HepG2 (cell line): ENCODE data around the gene CRIP1. TPM values are rescaled to one million over a fixed set of nuclear protein-coding genes. Genes with fewer than 3 reads are reported as not detected.

Experiments used
- ELF1 ChIP-seq: sonication (generic); formaldehyde crosslinking; IDR thresholded peaks from 2 replicates; pipeline ENCODE4 v1.4.0; 2020; ENCODE audit warnings: missing genetic modification reagents
- FLYWCH1 ChIP-seq: sonication (generic); formaldehyde crosslinking; IDR thresholded peaks from 2 replicates; pipeline ENCODE4 v1.8.1; 2023; ENCODE audit warnings: mild to moderate bottlenecking, missing genetic modification reagents
- FOSL1 ChIP-seq: sonication (generic); formaldehyde crosslinking; IDR thresholded peaks from 2 replicates; pipeline ENCODE4 v1.9.0; 2021; ENCODE audit warnings: missing genetic modification reagents, borderline replicate concordance
- FOXC1 ChIP-seq: sonication (generic); formaldehyde crosslinking; IDR thresholded peaks from 2 replicates; pipeline ENCODE4 v1.8.0; 2022; ENCODE audit warnings: mild to moderate bottlenecking, missing genetic modification reagents, borderline replicate concordance
- HNF4A ChIP-seq: sonication (generic); formaldehyde crosslinking; IDR thresholded peaks from 2 replicates; pipeline ENCODE4 v1.4.0; 2020; ENCODE audit warnings: missing genetic modification reagents
- HOXD1 ChIP-seq: sonication (generic); formaldehyde crosslinking; IDR thresholded peaks from 2 replicates; pipeline ENCODE4 v1.5.0; 2020; ENCODE audit warnings: missing genetic modification reagents
- KLF16 ChIP-seq, 2 experiments: sonication (generic) in 1 of 2; formaldehyde crosslinking in 1 of 2; IDR thresholded peaks; 2 replicates each; pipeline versions ENCODE4 v1.6.1 to v1.8.0; 2016 to 2023; ENCODE audit warnings: missing genetic modification reagents in 2 of 2, missing compliant biosample characterization in 1 of 2
- MATR3 ChIP-seq: sonication (generic); formaldehyde crosslinking; IDR thresholded peaks from 2 replicates; pipeline ENCODE4 v1.4.0; 2020; ENCODE audit warnings: missing genetic modification reagents
- NRL ChIP-seq: sonication (generic); formaldehyde crosslinking; IDR thresholded peaks from 2 replicates; pipeline ENCODE4 v1.5.0; 2020; ENCODE audit warnings: missing genetic modification reagents, mild to moderate bottlenecking, moderate library complexity, borderline replicate concordance
- REPIN1 ChIP-seq: sonication (generic); formaldehyde crosslinking; IDR thresholded peaks from 2 replicates; pipeline ENCODE4 v1.8.0; 2022; ENCODE audit warnings: missing genetic modification reagents, low read depth, mild to moderate bottlenecking, borderline replicate concordance
- RORA ChIP-seq: sonication (generic); formaldehyde crosslinking; IDR thresholded peaks from 2 replicates; pipeline ENCODE4 v1.5.0; 2020; ENCODE audit warnings: mild to moderate bottlenecking, missing genetic modification reagents, moderate library complexity
- SATB2 ChIP-seq: sonication (generic); formaldehyde crosslinking; IDR thresholded peaks from 2 replicates; pipeline ENCODE4 v1.5.0; 2020; ENCODE audit warnings: missing genetic modification reagents
- SMAD1 ChIP-seq: sonication (generic); formaldehyde crosslinking; IDR thresholded peaks from 2 replicates; pipeline ENCODE4 v1.4.0; 2020; ENCODE audit warnings: missing genetic modification reagents, low read depth, mild to moderate bottlenecking, borderline replicate concordance
- ZNF441 ChIP-seq: sonication (generic); formaldehyde crosslinking; IDR thresholded peaks from 2 replicates; pipeline ENCODE4 v1.7.0; 2021; ENCODE audit warnings: missing genetic modification reagents, borderline replicate concordance
- ZNF552 ChIP-seq: sonication (generic); formaldehyde crosslinking; IDR thresholded peaks from 2 replicates; pipeline ENCODE4 v1.9.0; 2022; ENCODE audit warnings: missing genetic modification reagents, mild to moderate bottlenecking, borderline replicate concordance
- ZSCAN25 ChIP-seq: sonication (generic); formaldehyde crosslinking; IDR thresholded peaks from 2 replicates; pipeline ENCODE4 v1.8.0; 2022; ENCODE audit warnings: mild to moderate bottlenecking, missing genetic modification reagents
- polyA plus RNA-seq, 8 experiments: library from polyadenylated mRNA; depleted of rRNA in 3 of 8; stranded (reverse) in 7 of 8; unstranded in 1 of 8; fragments of >200 nt; fragmentation: Illumina TruSeq in 4 of 8; extraction: Trizol in 4 of 8; gene quantifications; 2 replicates each; pipeline versions ENCODE4 v1.2.1 to v1.2.3, GENCODE V29; 2011 to 2016; ENCODE audit warnings: low read depth in 4 of 8, missing spikeins in 1 of 8, mixed read lengths in 1 of 8; ENCODE audit not compliant: insufficient read depth in 1 of 8
- total RNA-seq, 5 experiments: library from RNA; depleted of rRNA; stranded (reverse); fragments of >200 nt; fragmentation: Illumina TruSeq; extraction: Trizol; gene quantifications; 2 replicates each; pipeline ENCODE4 v1.2.3, GENCODE V29; 2016; ENCODE audit warnings: low read depth in 1 of 5
- TF ChIP-seq, protein P1 (sequence below): sonication (generic); formaldehyde crosslinking; IDR thresholded peaks from 2 replicates; pipeline ENCODE4 v1.4.0; 2020; ENCODE audit warnings: low read depth, mild to moderate bottlenecking, missing genetic modification reagents
- TF ChIP-seq, protein P2 (sequence below): IDR thresholded peaks from 2 replicates; pipeline ENCODE4 v1.6.1; 2016; ENCODE audit warnings: control low read depth
- TF ChIP-seq, protein P3 (sequence below): sonication (generic); formaldehyde crosslinking; conservative IDR thresholded peaks from 2 replicates; pipeline ENCODE4 v1.4.0; 2020; ENCODE audit warnings: missing genetic modification reagents
- TF ChIP-seq, protein P4 (sequence below): IDR thresholded peaks from 2 replicates; pipeline ENCODE4 v1.6.1; 2016; ENCODE audit warnings: missing biosample characterization, missing genetic modification reagents, low read depth
- TF ChIP-seq, protein P5 (sequence below): sonication (generic); formaldehyde crosslinking; IDR thresholded peaks from 2 replicates; pipeline ENCODE4 v1.4.0; 2020; ENCODE audit warnings: missing genetic modification reagents
- TF ChIP-seq, protein P6 (sequence below): sonication (generic); formaldehyde crosslinking; IDR thresholded peaks from 2 replicates; pipeline ENCODE4 v1.5.0; 2020; ENCODE audit warnings: mild to moderate bottlenecking, missing genetic modification reagents

Gene CRIP1
- total and polyA plus RNA-seq, 2 of the 13 experiments (the other 11 are each of a cell fraction or from before 2014, with no cell fraction given): 53.9 to 59.5 TPM

DNA sequence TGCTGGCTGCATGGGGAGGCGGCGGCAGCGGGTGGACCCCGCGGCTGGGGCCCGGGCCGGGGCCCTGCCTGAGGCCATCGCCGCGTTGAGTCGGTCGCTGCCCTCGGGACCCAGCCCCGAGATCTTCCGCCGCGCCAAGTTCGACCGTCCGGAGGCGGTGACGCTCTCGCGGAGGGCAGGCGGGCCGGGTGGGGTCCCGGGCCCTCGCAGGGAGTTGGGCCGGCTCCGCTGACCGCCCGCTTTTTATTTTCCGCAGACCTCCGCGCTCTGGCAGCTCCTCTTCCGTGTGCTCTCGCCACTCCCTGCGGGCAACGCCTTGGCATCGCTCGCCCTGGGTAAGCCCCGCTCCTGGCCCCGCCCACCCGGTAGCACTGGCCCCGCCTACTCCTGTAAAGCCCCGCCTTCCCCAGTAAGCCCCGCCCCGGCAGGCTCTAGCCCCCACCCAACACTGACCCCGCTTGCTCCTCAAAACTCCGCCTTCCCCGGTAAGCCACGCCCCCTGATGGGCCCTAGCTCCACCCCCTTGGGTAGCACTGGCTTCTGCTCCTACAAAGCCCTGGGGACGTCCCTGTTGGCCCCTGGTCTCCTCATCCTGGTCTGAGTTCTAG, 4.8 kb downstream of the CRIP1 start (continued):
- TF ChIP-seq, protein P1, sequence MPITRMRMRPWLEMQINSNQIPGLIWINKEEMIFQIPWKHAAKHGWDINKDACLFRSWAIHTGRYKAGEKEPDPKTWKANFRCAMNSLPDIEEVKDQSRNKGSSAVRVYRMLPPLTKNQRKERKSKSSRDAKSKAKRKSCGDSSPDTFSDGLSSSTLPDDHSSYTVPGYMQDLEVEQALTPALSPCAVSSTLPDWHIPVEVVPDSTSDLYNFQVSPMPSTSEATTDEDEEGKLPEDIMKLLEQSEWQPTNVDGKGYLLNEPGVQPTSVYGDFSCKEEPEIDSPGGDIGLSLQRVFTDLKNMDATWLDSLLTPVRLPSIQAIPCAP: no peak
- TF ChIP-seq SATB2 (CRISPR knock-in tag) (0 out of 2 replicates have a peak, but pooled peaks have one; percentile 60), SMAD1 (CRISPR knock-in tag) (no peak), HOXD1 (CRISPR knock-in tag) (0 out of 2 replicates have a peak, but pooled peaks have one; percentile 38), REPIN1 (CRISPR knock-in tag) (no peak; the same call in 1 of the 2 replicates), ZNF552 (CRISPR knock-in tag) (no peak), ZSCAN25 (no peak), RORA (CRISPR knock-in tag) (no peak), ZNF441 (CRISPR knock-in tag) (0 out of 2 replicates have a peak, but pooled peaks have one; percentile 8), MATR3 (no peak), FOXC1 (no peak), ELF1 (no peak), HNF4A (CRISPR knock-in tag) (no peak), KLF16 (CRISPR knock-in tag; IDR thresholded peaks at IDR 0.05) (no peak), FLYWCH1 (no peak), FOSL1 (CRISPR knock-in tag) (no peak), NRL (CRISPR knock-in tag) (no peak; the same call in 1 of the 2 replicates)
- TF ChIP-seq, protein P2, sequence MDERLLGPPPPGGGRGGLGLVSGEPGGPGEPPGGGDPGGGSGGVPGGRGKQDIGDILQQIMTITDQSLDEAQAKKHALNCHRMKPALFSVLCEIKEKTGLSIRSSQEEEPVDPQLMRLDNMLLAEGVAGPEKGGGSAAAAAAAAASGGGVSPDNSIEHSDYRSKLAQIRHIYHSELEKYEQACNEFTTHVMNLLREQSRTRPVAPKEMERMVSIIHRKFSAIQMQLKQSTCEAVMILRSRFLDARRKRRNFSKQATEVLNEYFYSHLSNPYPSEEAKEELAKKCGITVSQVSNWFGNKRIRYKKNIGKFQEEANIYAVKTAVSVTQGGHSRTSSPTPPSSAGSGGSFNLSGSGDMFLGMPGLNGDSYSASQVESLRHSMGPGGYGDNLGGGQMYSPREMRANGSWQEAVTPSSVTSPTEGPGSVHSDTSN (CRISPR knock-in tag): no peak
- TF ChIP-seq, protein P3, sequence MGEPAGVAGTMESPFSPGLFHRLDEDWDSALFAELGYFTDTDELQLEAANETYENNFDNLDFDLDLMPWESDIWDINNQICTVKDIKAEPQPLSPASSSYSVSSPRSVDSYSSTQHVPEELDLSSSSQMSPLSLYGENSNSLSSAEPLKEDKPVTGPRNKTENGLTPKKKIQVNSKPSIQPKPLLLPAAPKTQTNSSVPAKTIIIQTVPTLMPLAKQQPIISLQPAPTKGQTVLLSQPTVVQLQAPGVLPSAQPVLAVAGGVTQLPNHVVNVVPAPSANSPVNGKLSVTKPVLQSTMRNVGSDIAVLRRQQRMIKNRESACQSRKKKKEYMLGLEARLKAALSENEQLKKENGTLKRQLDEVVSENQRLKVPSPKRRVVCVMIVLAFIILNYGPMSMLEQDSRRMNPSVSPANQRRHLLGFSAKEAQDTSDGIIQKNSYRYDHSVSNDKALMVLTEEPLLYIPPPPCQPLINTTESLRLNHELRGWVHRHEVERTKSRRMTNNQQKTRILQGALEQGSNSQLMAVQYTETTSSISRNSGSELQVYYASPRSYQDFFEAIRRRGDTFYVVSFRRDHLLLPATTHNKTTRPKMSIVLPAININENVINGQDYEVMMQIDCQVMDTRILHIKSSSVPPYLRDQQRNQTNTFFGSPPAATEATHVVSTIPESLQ (CRISPR knock-in tag): no peak
- TF ChIP-seq, protein P4, sequence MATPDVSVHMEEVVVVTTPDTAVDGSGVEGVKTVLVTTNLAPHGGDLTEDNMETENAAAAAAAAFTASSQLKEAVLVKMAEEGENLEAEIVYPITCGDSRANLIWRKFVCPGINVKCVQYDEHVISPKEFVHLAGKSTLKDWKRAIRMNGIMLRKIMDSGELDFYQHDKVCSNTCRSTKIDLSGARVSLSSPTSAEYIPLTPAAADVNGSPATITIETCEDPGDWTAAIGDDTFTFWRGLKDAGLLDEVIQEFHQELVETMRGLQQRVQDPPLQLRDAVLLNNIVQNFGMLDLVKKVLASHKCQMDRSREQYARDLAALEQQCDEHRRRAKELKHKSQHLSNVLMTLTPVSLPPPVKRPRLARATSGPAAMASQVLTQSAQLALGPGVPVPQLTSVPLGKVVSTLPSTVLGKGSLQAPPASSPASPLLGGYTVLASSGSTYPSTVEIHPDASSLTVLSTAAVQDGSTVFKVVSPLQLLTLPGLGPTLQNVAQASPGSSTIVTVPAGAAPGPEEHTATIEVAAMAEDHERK (CRISPR knock-in tag): no peak
- TF ChIP-seq, protein P5, sequence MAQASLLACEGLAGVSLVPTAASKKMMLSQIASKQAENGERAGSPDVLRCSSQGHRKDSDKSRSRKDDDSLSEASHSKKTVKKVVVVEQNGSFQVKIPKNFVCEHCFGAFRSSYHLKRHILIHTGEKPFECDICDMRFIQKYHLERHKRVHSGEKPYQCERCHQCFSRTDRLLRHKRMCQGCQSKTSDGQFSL (CRISPR knock-in tag): peak; percentile 63; the same call in 1 of the 2 replicates
- TF ChIP-seq, protein P6, sequence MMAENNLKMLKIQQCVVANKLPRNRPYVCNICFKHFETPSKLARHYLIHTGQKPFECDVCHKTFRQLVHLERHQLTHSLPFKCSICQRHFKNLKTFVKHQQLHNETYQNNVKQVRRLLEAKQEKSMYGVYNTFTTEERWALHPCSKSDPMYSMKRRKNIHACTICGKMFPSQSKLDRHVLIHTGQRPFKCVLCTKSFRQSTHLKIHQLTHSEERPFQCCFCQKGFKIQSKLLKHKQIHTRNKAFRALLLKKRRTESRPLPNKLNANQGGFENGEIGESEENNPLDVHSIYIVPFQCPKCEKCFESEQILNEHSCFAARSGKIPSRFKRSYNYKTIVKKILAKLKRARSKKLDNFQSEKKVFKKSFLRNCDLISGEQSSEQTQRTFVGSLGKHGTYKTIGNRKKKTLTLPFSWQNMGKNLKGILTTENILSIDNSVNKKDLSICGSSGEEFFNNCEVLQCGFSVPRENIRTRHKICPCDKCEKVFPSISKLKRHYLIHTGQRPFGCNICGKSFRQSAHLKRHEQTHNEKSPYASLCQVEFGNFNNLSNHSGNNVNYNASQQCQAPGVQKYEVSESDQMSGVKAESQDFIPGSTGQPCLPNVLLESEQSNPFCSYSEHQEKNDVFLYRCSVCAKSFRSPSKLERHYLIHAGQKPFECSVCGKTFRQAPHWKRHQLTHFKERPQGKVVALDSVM (CRISPR knock-in tag): 0 out of 2 replicates have a peak, but pooled peaks have one; percentile 9
